ENCODE data around the gene OSBPL7. TPM values are rescaled to one million over a fixed set of nuclear protein-coding genes. Genes with fewer than 3 reads are reported as not detected.
A peak's percentile ranks its signal among the peaks of the same experiment; 100 is the strongest.

Gene OSBPL7
- total RNA-seq (6.1 TPM), polyA plus RNA-seq (13.3 TPM)
- long read RNA-seq, donor 1 = 0 reads
- long read RNA-seq, donor 2 = 0 reads
- long read RNA-seq, donor 3, partial matches to known transcripts = 0 of 3 reads
- long read RNA-seq, donor 3, other reads (novel, unspliced or antisense) = 0 of 3 reads
- long read RNA-seq, donor 4 = 0 reads
- long read RNA-seq, donor 5, partial matches to known transcripts = 0 of 5 reads
- long read RNA-seq, donor 5, other reads (novel, unspliced or antisense) = 0 of 5 reads
- long read RNA-seq, donor 6, partial matches to known transcripts = 0 of 3 reads
- long read RNA-seq, donor 6, other reads (novel, unspliced or antisense) = 0 of 3 reads
- long read RNA-seq, donor 7 = 0 reads
- long read RNA-seq, donor 8 = 0 reads
- long read RNA-seq, donor 9, partial matches to known transcripts = 0 of 1 reads
- long read RNA-seq, donor 9, other reads (novel, unspliced or antisense) = 0 of 1 reads
- long read RNA-seq, donor 10, partial matches to known transcripts = 0 of 1 reads
- long read RNA-seq, donor 10, other reads (novel, unspliced or antisense) = 0 of 1 reads

- peak within 1 kb of the TSS; percentile 67 to 70 for H3K4me3 ChIP-seq (ENCODE audit: low read length in 2 of 2)
- no peaks in the 10 kb centered on the region for H3K27me3 ChIP-seq (ENCODE audit: control insufficient read depth in 2 of 2, insufficient read depth in 1 of 2, low read length in 1 of 2)
- DNase-seq (ENCODE audit: low read depth in 6 of 9, low spot score in 9 of 9) = peak in 7 of 9 donors; percentile 52 to 85 (median 70)
- H3K36me3 ChIP-seq (ENCODE audit: control insufficient read depth in 2 of 2, insufficient read depth in 2 of 2, low read length in 1 of 2) = peaks cover 50 to 58% of the 10 kb centered on the region in 2 donors
- WGBS = 9% methylated on average over 21 of the region's 21 CpGs
- peak within 1 kb of the TSS in 1 of 2 donors; percentile 60 for H3K27ac ChIP-seq (ENCODE audit: low read depth in 1 of 2, low read length in 1 of 2)
- H3K9me3 ChIP-seq (ENCODE audit: control insufficient read depth in 2 of 2, insufficient read depth in 1 of 2, low read length in 1 of 2) = no peaks in the 10 kb centered on the region
- peaks cover 14 to 15% of the 10 kb centered on the region in 2 donors for H3K4me1 ChIP-seq (ENCODE audit: control insufficient read depth in 2 of 2, insufficient read depth in 2 of 2, low read length in 2 of 2)
Observed at GRCh38 chr17:47821424-47822391, at the start of gene OSBPL7. Gene OSBPL7, minus strand, starts transcription at chr17:47821794. Its CDS starts 1,516 bp downstream, at chr17:47820278.

- peaks cover 0 to 52% of the 10 kb centered on the region in 2 donors for H3K4me1 ChIP-seq (ENCODE audit: control insufficient read depth in 2 of 2, insufficient read depth in 2 of 2, low read length in 2 of 2)
- H3K9me3 ChIP-seq (ENCODE audit: control insufficient read depth in 2 of 2, insufficient read depth in 1 of 2, low read length in 1 of 2) = peaks cover 0 to 3% of the 10 kb centered on the region in 2 donors
- no peak overlapping the region for H3K27ac ChIP-seq (ENCODE audit: low read depth in 1 of 2, low read length in 1 of 2)
- no peak overlapping the region for H3K4me3 ChIP-seq (ENCODE audit: low read length in 2 of 2)
- peaks cover 29 to 63% of the 10 kb centered on the region in 2 donors for H3K27me3 ChIP-seq (ENCODE audit: control insufficient read depth in 2 of 2, insufficient read depth in 1 of 2, low read length in 1 of 2)
- no peaks in the 10 kb centered on the region for H3K36me3 ChIP-seq (ENCODE audit: control insufficient read depth in 2 of 2, insufficient read depth in 2 of 2, low read length in 1 of 2)
- DNase-seq (ENCODE audit: low read depth in 6 of 9, low spot score in 9 of 9) = no peak
Observed at GRCh38 chr17:47871048-47871447, 49.5 kb upstream of the OSBPL7 start.

GRCh38 chr17:47870056-47870455 lies 48.5 kb upstream of the OSBPL7 start:
- H3K27ac ChIP-seq (ENCODE audit: low read depth in 1 of 2, low read length in 1 of 2) = no peak overlapping the region
- DNase-seq (ENCODE audit: low read depth in 6 of 9, low spot score in 9 of 9) = no peak
- no peak overlapping the region for H3K4me3 ChIP-seq (ENCODE audit: low read length in 2 of 2)
- H3K27me3 ChIP-seq (ENCODE audit: control insufficient read depth in 2 of 2, insufficient read depth in 1 of 2, low read length in 1 of 2) = peaks cover 29 to 60% of the 10 kb centered on the region in 2 donors
- peaks cover 0 to 3% of the 10 kb centered on the region in 2 donors for H3K9me3 ChIP-seq (ENCODE audit: control insufficient read depth in 2 of 2, insufficient read depth in 1 of 2, low read length in 1 of 2)
- WGBS = 73% methylated on average over 1 of the region's 1 CpG
- no peaks in the 10 kb centered on the region for H3K36me3 ChIP-seq (ENCODE audit: control insufficient read depth in 2 of 2, insufficient read depth in 2 of 2, low read length in 1 of 2)
- H3K4me1 ChIP-seq (ENCODE audit: control insufficient read depth in 2 of 2, insufficient read depth in 2 of 2, low read length in 2 of 2) = peaks cover under 1 to 55% of the 10 kb centered on the region in 2 donors

GRCh38 chr17:47869114-47869513 lies 47.5 kb upstream of the OSBPL7 start:
- Histone ChIP-seq H3K27ac (ENCODE audit: low read depth in 1 of 2, low read length in 1 of 2) (no peak overlapping the region), H3K4me1 (ENCODE audit: control insufficient read depth in 2 of 2, insufficient read depth in 2 of 2, low read length in 2 of 2) (peaks cover 3 to 53% of the 10 kb centered on the region in 2 donors), H3K36me3 (ENCODE audit: control insufficient read depth in 2 of 2, insufficient read depth in 2 of 2, low read length in 1 of 2) (no peaks in the 10 kb centered on the region), H3K27me3 (ENCODE audit: control insufficient read depth in 2 of 2, insufficient read depth in 1 of 2, low read length in 1 of 2) (peaks cover 29 to 60% of the 10 kb centered on the region in 2 donors), H3K4me3 (ENCODE audit: low read length in 2 of 2) (no peak overlapping the region), H3K9me3 (ENCODE audit: control insufficient read depth in 2 of 2, insufficient read depth in 1 of 2, low read length in 1 of 2) (peaks cover 0 to 3% of the 10 kb centered on the region in 2 donors)
- 60% methylated on average over 2 of the region's 2 CpGs for WGBS
- no peak for DNase-seq (ENCODE audit: low read depth in 6 of 9, low spot score in 9 of 9)

- Histone ChIP-seq H3K36me3 (ENCODE audit: control insufficient read depth in 2 of 2, insufficient read depth in 2 of 2, low read length in 1 of 2) (no peaks in the 10 kb centered on the region), H3K27ac (ENCODE audit: low read depth in 1 of 2, low read length in 1 of 2) (no peak overlapping the region), H3K27me3 (ENCODE audit: control insufficient read depth in 2 of 2, insufficient read depth in 1 of 2, low read length in 1 of 2) (peaks cover 26 to 52% of the 10 kb centered on the region in 2 donors), H3K4me3 (ENCODE audit: low read length in 2 of 2) (no peak overlapping the region), H3K4me1 (ENCODE audit: control insufficient read depth in 2 of 2, insufficient read depth in 2 of 2, low read length in 2 of 2) (peaks cover 3 to 46% of the 10 kb centered on the region in 2 donors), H3K9me3 (ENCODE audit: control insufficient read depth in 2 of 2, insufficient read depth in 1 of 2, low read length in 1 of 2) (peaks cover 0 to 3% of the 10 kb centered on the region in 2 donors)
- WGBS = 95% methylated on average over 11 of the region's 11 CpGs
- no peak for DNase-seq (ENCODE audit: low read depth in 6 of 9, low spot score in 9 of 9)
Observed at GRCh38 chr17:47867813-47868533, 46.4 kb upstream of the OSBPL7 start.

GRCh38 chr17:47866941-47867340 lies 45.3 kb upstream of the OSBPL7 start:
- peaks cover 0 to under 1% of the 10 kb centered on the region in 2 donors for H3K9me3 ChIP-seq (ENCODE audit: control insufficient read depth in 2 of 2, insufficient read depth in 1 of 2, low read length in 1 of 2)
- H3K36me3 ChIP-seq (ENCODE audit: control insufficient read depth in 2 of 2, insufficient read depth in 2 of 2, low read length in 1 of 2) = no peaks in the 10 kb centered on the region
- H3K4me3 ChIP-seq (ENCODE audit: low read length in 2 of 2) = no peak overlapping the region
- H3K4me1 ChIP-seq (ENCODE audit: control insufficient read depth in 2 of 2, insufficient read depth in 2 of 2, low read length in 2 of 2) = peaks cover 3 to 42% of the 10 kb centered on the region in 2 donors
- H3K27me3 ChIP-seq (ENCODE audit: control insufficient read depth in 2 of 2, insufficient read depth in 1 of 2, low read length in 1 of 2) = peaks cover 17 to 42% of the 10 kb centered on the region in 2 donors
- peak overlapping the region in 1 of 2 donors; percentile 8 for H3K27ac ChIP-seq (ENCODE audit: low read depth in 1 of 2, low read length in 1 of 2)
- no peak for DNase-seq (ENCODE audit: low read depth in 6 of 9, low spot score in 9 of 9)
- WGBS = 92% methylated on average over 20 of the region's 20 CpGs

GRCh38 chr17:47864791-47865216 lies 43.2 kb upstream of the OSBPL7 start:
- Histone ChIP-seq H3K27ac (ENCODE audit: low read depth in 1 of 2, low read length in 1 of 2) (no peak overlapping the region), H3K9me3 (ENCODE audit: control insufficient read depth in 2 of 2, insufficient read depth in 1 of 2, low read length in 1 of 2) (no peaks in the 10 kb centered on the region), H3K27me3 (ENCODE audit: control insufficient read depth in 2 of 2, insufficient read depth in 1 of 2, low read length in 1 of 2) (peaks cover under 1 to 26% of the 10 kb centered on the region in 2 donors), H3K4me1 (ENCODE audit: control insufficient read depth in 2 of 2, insufficient read depth in 2 of 2, low read length in 2 of 2) (peaks cover 3 to 42% of the 10 kb centered on the region in 2 donors), H3K4me3 (ENCODE audit: low read length in 2 of 2) (no peak overlapping the region), H3K36me3 (ENCODE audit: control insufficient read depth in 2 of 2, insufficient read depth in 2 of 2, low read length in 1 of 2) (no peaks in the 10 kb centered on the region)
- 58% methylated on average over 7 of the region's 7 CpGs for WGBS
- DNase-seq (ENCODE audit: low read depth in 6 of 9, low spot score in 9 of 9) = peak in 2 of 9 donors; percentile 39 to 54

GRCh38 chr17:47862621-47863440 lies 41.2 kb upstream of the OSBPL7 start:
- Histone ChIP-seq H3K27me3 (ENCODE audit: control insufficient read depth in 2 of 2, insufficient read depth in 1 of 2, low read length in 1 of 2) (peaks cover 5 to 25% of the 10 kb centered on the region in 2 donors), H3K36me3 (ENCODE audit: control insufficient read depth in 2 of 2, insufficient read depth in 2 of 2, low read length in 1 of 2) (no peaks in the 10 kb centered on the region), H3K27ac (ENCODE audit: low read depth in 1 of 2, low read length in 1 of 2) (no peak overlapping the region), H3K4me1 (ENCODE audit: control insufficient read depth in 2 of 2, insufficient read depth in 2 of 2, low read length in 2 of 2) (peaks cover 3 to 42% of the 10 kb centered on the region in 2 donors), H3K4me3 (ENCODE audit: low read length in 2 of 2) (no peak overlapping the region), H3K9me3 (ENCODE audit: control insufficient read depth in 2 of 2, insufficient read depth in 1 of 2, low read length in 1 of 2) (no peaks in the 10 kb centered on the region)
- 91% methylated on average over 7 of the region's 7 CpGs for WGBS
- DNase-seq (ENCODE audit: low read depth in 6 of 9, low spot score in 9 of 9) = no peak

Measured in thymus (tissue), 14 donors.